Measurements from ENCODE around the gene XPO6. TPM values are rescaled to one million over a fixed set of nuclear protein-coding genes. Genes with fewer than 3 reads are reported as not detected.

Gene XPO6
- polyA plus RNA-seq, 1 donor (not counting 4 experiments of a cell fraction or from before 2014, with no cell fraction given) = 127 TPM

DNA sequence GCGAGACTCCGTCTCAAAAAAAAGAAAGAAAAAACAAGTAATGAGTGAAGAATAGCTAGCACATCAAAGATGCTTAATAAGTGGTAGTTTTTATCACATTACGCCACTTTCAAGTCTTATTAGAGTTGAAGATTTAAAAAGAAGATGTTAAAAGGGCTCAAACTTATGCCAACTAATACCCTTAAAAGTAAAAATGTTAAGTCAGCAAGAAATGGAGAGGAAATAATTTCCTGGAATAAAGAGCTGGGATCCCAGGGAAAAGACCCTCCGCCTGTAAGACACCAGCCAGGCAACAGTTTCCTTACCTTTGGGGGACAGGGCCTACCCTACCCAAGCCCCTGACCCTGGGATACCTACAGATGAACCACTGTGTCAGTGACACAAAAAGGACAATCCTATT lies 3.6 kb downstream of the XPO6 start:
- no peak overlapping the region for H3K27ac ChIP-seq (ENCODE audit: control insufficient read depth, insufficient read depth, low read length)
- TF ChIP-seq EZH2 (IDR thresholded peaks at IDR 0.05; ENCODE audit: low read length) = no peak
- TF ChIP-seq, protein P1, sequence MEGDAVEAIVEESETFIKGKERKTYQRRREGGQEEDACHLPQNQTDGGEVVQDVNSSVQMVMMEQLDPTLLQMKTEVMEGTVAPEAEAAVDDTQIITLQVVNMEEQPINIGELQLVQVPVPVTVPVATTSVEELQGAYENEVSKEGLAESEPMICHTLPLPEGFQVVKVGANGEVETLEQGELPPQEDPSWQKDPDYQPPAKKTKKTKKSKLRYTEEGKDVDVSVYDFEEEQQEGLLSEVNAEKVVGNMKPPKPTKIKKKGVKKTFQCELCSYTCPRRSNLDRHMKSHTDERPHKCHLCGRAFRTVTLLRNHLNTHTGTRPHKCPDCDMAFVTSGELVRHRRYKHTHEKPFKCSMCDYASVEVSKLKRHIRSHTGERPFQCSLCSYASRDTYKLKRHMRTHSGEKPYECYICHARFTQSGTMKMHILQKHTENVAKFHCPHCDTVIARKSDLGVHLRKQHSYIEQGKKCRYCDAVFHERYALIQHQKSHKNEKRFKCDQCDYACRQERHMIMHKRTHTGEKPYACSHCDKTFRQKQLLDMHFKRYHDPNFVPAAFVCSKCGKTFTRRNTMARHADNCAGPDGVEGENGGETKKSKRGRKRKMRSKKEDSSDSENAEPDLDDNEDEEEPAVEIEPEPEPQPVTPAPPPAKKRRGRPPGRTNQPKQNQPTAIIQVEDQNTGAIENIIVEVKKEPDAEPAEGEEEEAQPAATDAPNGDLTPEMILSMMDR (optimal IDR thresholded peaks at IDR 0.05 in 1 of 3, IDR thresholded peaks at IDR 0.05 in 1 of 3, conservative IDR thresholded peaks at IDR 0.05 in 1 of 3; ENCODE audit: extremely low read depth in 1 of 3, insufficient read depth in 2 of 3, low read length in 3 of 3) = no peak
- peaks cover 19 to 36% of the 10 kb centered on the region in 2 experiments for H3K36me3 ChIP-seq (ENCODE audit: control insufficient read depth in 2 of 2, extremely low read depth in 1 of 2, insufficient read depth in 2 of 2, low read length in 2 of 2)
- H3K4me1 ChIP-seq (ENCODE audit: control insufficient read depth, extremely low read depth, insufficient read depth, low read length) = peaks cover 32% of the 10 kb centered on the region
- no peak overlapping the region for H3K4me3 ChIP-seq (ENCODE audit: control insufficient read depth in 2 of 3, extremely low read depth in 1 of 3, insufficient read depth in 2 of 3, low read depth in 1 of 3, low read length in 3 of 3)
- H3K9me1 ChIP-seq (ENCODE audit: control insufficient read depth, extremely low read depth, insufficient read depth, low read length) = peaks cover 3% of the 10 kb centered on the region
- peaks cover 82% of the 10 kb centered on the region for H3K79me2 ChIP-seq (ENCODE audit: control insufficient read depth, insufficient read depth, low read length)
- no peaks in the 10 kb centered on the region for H3K27me3 ChIP-seq (ENCODE audit: control insufficient read depth, extremely low read depth, insufficient read depth, low read length)
- H3K9ac ChIP-seq (ENCODE audit: control insufficient read depth, extremely low read depth, insufficient read depth, low read length) = no peak overlapping the region
- H4K20me1 ChIP-seq (ENCODE audit: control insufficient read depth, extremely low read depth, insufficient read depth, low read length) = peaks cover 39% of the 10 kb centered on the region
- H2AFZ ChIP-seq (ENCODE audit: control insufficient read depth, low read length) = no peak overlapping the region
- dilution Hi-C loops (cut with MboI; ENCODE audit: extremely low pct_ligation_motif_present, low sequenced_read_pairs) = no loop called here
- no peak for FAIRE-seq
- no peak overlapping the region for H3K4me2 ChIP-seq (ENCODE audit: control insufficient read depth, extremely low read depth, insufficient read depth, low read depth, low read length)
- no peak for DNase-seq (ENCODE audit: low read depth, low spot score)
- no peaks in the 10 kb centered on the region for H3K9me3 ChIP-seq (ENCODE audit: control insufficient read depth, low read depth, low read length)

DNA sequence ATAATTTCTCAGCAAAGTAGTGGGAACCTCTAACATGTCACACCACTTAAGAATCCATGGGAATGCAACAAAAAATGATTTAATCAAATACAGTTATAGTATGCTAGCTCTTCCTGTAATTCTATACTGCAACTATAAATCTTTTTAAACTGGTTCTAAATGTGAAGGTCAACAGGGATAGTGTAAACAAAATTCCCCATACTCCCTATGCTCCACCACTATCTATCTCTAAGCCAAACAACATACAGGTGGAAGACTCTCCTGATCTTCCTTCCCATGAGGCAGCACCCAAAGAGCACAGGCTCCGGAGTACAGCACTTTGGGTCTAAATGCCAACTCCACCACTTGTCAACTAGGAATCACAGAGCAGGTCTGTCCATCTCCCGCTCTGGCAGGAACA lies 4.4 kb downstream of the XPO6 start:
- no peaks in the 10 kb centered on the region for H3K9me3 ChIP-seq (ENCODE audit: control insufficient read depth, low read depth, low read length)
- FAIRE-seq (no peak), DNase-seq (ENCODE audit: low read depth, low spot score) (no peak)
- no peak overlapping the region for H2AFZ ChIP-seq (ENCODE audit: control insufficient read depth, low read length)
- no peak overlapping the region for H3K9ac ChIP-seq (ENCODE audit: control insufficient read depth, extremely low read depth, insufficient read depth, low read length)
- H3K79me2 ChIP-seq (ENCODE audit: control insufficient read depth, insufficient read depth, low read length) = peaks cover 89% of the 10 kb centered on the region
- no peak overlapping the region for H3K27ac ChIP-seq (ENCODE audit: control insufficient read depth, insufficient read depth, low read length)
- H3K4me2 ChIP-seq (ENCODE audit: control insufficient read depth, extremely low read depth, insufficient read depth, low read depth, low read length) = no peak overlapping the region
- peaks cover 21 to 43% of the 10 kb centered on the region in 2 experiments for H3K36me3 ChIP-seq (ENCODE audit: control insufficient read depth in 2 of 2, extremely low read depth in 1 of 2, insufficient read depth in 2 of 2, low read length in 2 of 2)
- dilution Hi-C loops (cut with MboI; ENCODE audit: extremely low pct_ligation_motif_present, low sequenced_read_pairs) = no loop called here
- peaks cover 29% of the 10 kb centered on the region for H3K4me1 ChIP-seq (ENCODE audit: control insufficient read depth, extremely low read depth, insufficient read depth, low read length)
- H3K9me1 ChIP-seq (ENCODE audit: control insufficient read depth, extremely low read depth, insufficient read depth, low read length) = peaks cover 7% of the 10 kb centered on the region
- H3K27me3 ChIP-seq (ENCODE audit: control insufficient read depth, extremely low read depth, insufficient read depth, low read length) = no peaks in the 10 kb centered on the region
- H3K4me3 ChIP-seq (ENCODE audit: control insufficient read depth in 2 of 3, extremely low read depth in 1 of 3, insufficient read depth in 2 of 3, low read depth in 1 of 3, low read length in 3 of 3) = no peak overlapping the region
- TF ChIP-seq, protein P1 (optimal IDR thresholded peaks at IDR 0.05 in 1 of 3, IDR thresholded peaks at IDR 0.05 in 1 of 3, conservative IDR thresholded peaks at IDR 0.05 in 1 of 3; ENCODE audit: extremely low read depth in 1 of 3, insufficient read depth in 2 of 3, low read length in 3 of 3) = no peak
- no peak for TF ChIP-seq EZH2 (IDR thresholded peaks at IDR 0.05; ENCODE audit: low read length)
- H4K20me1 ChIP-seq (ENCODE audit: control insufficient read depth, extremely low read depth, insufficient read depth, low read length) = peaks cover 47% of the 10 kb centered on the region
